DMS53 treated with DMSO at 0.1 percent for 48 hours (cell line): ENCODE measurements around the gene CRPPA.
"Not testable (repeated sequence)": the region's sequence is repeated elsewhere in the genome, so short reads cannot be mapped to it uniquely, and the experiment has no call there.

Experiments used
- DNase-seq: peaks from one replicate; lab custom pipeline; 2025; ENCODE audit not compliant: unreplicated experiment; lab: John Stamatoyannopoulos, UW

The CRPPA gene

DNA sequence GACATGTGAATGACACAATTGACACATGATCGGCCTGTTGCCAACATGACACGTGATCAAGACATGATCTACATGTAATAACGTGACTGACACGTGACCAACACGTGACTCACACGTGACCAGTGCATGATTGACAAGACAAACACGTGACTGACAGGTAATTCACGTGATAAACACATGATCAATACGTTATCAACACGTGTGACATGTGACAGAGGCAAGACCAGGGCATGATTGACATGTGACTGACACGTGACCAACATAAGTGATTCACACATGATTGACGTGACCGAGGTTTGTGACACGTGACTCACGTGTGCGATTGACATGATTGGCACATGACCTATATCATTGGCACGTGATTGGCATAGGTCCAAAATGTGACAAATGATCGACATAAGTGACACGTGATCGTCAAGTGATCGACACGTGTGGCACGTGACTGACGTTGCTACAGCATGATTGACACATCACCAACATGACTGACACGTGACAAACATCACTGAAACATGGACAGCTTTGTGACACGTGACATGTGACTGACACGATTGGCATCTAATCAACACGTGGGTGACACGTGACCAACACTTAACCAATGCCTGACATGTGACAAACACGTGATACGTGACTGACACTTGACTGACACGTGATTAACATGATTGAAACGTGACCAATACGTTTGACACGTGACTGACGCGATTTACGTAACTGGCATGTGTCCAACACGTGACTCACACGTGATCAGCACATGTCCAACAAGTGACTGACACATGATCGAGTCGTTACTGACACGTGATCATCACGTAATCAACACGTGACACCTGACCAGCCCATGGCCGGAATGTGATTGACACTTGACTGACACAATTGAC is 23.0 kb downstream of the CRPPA start:
- no peak for DNase-seq

DNA sequence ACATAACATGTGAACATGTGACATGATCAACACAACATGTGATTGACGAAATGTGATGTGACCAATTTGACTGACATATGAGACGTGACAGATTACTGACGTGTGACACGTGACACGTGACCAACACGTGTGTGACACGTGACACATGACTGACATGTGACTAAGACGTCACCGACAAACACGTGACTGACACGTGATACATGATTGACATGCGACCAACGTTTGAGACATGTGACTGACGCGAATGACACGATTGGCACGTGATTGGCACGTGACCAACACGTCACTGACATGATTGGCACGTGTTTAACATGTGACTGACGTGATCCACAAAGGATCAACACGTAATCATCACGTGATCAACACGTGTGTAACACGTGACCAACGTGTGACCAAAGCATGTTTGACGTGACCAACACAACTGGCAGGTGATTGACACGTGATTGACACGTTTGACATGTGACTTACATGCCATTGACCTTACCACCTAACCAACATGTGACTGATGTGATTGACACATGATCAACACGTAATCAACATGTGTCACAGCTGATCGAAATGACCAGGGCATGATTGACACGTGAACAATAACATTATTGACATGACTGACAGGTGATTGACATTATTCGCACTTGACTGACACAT is 23.7 kb downstream of the CRPPA start:
- no peak for DNase-seq

DNA sequence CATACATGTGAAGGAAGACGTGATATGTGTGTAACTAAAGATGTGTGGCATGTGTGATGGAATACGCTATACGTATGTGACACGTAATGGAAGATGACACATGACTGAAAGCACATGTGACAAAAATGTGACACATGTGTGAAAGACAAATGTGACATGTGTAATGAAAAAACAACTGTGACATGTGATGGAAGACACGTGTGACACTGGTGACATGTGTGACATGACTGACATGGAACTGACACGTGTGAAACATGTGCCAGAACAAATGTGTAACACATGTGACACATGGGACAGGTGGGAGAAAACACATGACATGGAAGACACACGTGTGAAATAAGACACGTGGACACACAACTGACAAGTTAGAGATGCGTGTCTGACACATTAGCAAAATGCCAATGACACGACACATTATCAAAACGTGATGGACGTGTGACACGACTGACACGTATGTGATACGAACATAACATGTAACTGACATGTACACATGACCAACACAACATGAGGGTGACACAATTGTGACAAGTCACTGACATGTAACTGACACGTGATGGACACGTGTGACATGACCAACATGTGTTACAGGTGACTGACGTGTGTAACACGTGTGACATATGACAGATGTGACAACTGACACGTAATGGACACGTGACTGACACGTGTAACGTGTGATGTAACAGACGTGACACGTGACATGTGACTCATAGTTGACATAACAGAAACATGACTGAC is 24.4 kb downstream of the CRPPA start:
- DNase-seq: no peak

DNA sequence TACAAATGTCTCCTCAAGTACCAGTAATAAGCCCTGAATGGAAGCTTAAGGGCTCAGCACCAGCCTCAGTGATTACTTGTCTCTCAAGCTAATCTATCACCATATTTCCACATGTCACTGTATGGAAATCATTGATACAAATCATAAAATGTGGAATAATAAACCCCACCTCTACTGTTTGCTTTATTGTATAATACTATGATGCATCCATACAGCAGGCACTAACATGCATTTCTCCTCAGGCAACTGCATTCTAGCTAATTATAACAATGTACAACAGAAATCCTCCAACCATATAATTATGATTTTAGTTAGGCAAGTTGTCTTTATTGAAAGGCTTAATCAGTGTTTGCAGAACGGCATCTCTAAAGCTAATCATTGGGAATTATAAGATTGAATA is 26.2 kb downstream of the CRPPA start:
- DNase-seq: no peak

DNA sequence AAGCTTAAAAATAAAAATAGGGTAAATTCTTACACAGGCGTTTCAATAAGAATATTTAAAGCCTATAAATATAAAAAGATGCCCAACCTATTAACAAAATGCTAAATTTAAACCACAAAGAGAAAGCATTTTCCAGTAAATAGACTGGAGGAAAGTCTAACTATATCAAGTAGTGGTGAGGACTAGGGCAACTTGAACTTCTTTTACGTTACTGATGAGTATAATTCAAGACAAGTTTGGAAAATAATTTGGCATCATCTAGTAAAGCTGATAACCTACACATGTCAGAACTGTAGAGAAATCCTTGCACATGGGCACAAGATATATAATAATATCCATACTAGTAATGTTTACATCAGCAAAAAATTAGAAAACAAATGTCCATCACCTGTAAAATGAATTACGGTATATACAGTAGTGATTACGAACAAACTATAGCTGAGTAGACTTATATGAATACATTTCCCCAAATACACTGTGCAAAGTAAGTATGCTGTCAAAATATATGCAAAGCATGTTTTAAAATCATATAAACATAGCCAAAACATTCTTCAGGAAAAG is 27.4 kb downstream of the CRPPA start:
- no peak for DNase-seq

DNA sequence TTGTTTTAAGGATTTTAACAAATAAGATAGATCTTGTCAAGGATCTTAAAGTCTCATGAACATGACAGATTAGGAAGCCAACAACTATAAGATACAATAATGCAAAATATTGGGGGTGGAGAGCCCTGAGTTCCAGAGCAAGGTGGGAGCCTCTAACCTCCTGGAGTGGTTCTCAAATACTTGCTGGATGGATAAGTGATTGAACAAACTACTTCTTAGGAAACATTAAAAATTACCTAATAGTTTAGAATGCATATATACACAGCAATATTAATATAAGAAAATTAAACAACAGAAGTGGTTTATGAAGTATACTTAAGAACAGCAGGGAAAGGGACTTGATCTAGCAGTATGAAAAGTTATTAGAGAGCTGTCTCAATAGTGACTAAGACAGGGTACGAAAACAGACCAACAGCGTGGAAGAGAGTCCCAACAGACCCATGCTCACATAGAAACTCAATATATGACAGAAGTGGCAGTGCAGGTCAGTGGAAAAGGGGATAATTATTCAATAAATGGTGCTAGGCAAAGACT is 28.3 kb downstream of the CRPPA start:
- DNase-seq: no peak

DNA sequence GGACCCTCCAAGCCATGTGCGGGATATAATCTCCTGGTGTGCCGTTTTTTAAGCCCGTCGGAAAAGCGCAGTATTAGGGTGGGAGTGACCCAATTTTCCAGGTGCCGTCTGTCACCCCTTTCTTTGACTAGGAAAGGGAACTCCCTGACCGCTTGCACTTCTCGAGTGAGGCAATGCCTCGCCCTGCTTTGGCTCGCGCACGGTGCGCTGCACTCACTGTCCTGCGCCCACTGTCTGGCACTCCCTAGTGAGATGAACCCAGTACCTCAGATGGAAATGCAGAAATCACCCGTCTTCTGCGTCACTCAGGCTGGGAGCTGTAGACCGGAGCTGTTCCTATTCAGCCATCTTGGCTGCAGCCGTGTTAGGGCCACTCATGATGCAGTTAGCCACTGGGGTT is 37.6 kb downstream of the CRPPA start:
- not testable (repeated sequence) for DNase-seq

DNA sequence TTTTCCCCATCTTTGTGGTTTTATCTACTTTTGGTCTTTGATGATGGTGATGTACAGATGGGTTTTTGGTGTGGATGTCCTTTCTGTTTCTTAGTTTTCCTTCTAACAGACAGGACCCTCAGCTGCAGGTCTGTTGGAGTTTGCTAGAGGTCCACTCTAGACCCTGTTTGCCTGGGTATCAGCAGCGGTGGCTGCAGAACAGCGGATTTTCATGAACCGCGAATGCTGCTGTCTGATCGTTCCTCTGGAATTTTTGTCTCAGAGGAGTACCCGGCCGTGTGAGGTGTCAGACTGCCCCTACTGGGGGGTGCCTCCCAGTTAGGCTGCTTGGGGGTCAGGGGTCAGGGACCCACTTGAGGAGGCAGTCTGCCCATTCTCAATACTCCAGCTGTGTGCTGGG is 38.2 kb downstream of the CRPPA start:
- DNase-seq: not testable (repeated sequence)
